Ramos (cell line): Measurements from ENCODE around the gene REG1B.
"Not testable (repeated sequence)": the region's sequence is repeated elsewhere in the genome, so short reads cannot be mapped to it uniquely, and the experiment has no call there.

Experiments
- in situ Hi-C: fragments of 300-500 bp; cut with MboI; formaldehyde crosslinking; loops from one replicate; pipeline ENCODE4 v1.14.3; 2022; ENCODE audit warnings: low sequenced_read_pairs; ENCODE audit not compliant: unreplicated experiment

The REG1B gene

GRCh38 chr2:79085382-79085781 is 2.4 kb downstream of the REG1B start:
- in situ Hi-C loops: no loop called here

DNA sequence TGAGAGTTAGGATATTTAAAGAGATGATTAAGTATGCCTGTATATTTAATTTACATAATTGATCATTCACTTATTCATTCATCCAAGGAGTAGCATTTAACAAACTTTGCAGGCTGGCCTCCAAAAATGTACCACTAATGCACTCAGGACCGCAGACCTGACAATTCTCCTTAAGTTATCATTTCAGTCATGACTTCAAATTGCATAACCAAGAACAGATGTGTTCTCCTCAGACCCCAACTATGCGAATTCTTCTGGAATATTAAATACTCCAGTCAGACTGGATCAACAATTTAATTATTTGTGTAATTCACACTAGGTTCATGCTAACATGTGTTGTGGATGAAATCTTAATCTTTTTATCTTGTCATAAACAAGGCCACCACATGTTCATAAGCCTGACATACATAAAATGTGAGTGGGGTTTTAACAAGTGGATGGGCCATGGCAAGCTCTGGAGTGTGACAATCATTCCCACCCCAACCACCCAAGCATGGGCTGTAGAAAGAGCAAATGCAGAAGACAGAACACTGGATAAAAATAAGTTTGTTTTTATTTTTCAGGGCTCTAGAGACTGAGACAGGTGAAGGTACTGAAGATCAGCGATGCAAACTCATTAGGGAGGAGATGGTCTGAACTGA is 3.2 kb downstream of the REG1B start:
- in situ Hi-C loops: no loop called here

GRCh38 chr2:79083597-79084251 is 4.1 kb downstream of the REG1B start:
- in situ Hi-C loops: no loop called here

DNA sequence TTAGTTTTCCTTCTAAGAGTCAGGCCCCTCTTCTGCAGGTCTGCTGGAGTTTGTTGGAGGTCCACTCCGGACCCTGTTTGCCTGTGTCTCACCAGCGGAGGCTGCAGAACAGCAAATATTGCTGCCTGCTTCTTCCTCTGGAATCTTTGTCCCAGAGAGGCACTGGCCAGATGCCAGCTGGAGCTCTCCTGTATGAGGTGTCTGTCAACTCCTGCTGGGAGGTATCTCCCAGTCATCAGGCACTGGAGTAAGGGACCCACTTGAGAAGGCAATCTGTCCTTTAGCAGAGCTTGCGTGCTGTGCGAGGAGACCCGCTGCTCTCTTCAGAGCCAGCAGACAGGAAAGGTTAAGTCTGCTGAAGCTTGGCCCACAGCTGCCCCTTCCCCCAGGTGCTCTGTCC is 4.8 kb downstream of the REG1B start:
- in situ Hi-C loops: no loop called here

DNA sequence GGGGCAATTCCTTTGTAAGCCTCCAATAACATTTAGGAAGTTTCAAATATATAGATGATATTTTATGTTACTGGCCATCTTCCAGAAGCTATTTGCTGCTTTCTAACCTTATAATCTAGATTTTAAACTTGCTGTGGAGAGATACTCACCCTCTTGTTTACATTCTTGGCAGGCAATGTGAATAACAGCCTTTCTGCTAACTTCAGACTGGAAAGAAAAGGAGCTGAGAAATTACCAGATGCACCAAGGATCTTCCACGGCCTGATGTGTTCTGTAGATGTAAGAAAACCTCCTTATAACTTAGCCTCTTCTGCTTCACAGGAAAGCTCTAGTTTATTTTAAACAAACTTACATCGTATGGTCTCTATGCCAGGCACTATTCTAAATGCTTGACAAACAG is 16.7 kb downstream of the REG1B start:
- in situ Hi-C loops: no loop called here

GRCh38 chr2:79065201-79065600 is 22.6 kb downstream of the REG1B start:
- in situ Hi-C loops: no loop called here

- in situ Hi-C loops: not testable (repeated sequence)
Observed at GRCh38 chr2:79054769-79055168, 33.0 kb downstream of the REG1B start.

DNA sequence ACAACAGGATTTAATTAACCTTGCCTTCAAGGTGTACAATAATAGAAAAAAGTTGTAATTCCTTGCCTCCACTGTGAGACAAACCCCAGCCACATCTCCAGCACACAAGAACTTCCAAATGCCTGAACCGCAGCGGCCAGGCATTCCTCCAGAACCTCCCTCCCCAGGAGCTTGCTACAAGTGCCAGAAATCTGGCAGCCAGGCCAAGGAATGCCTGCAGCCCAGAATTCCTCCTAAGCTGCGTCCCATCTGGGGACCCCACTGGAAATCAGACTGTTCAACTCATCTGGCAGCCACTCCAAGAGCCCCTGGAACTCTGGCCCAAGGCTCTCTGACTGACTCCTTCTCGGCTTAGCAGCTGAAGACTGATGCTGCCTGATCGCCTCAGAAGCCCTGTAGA is 34.3 kb downstream of the REG1B start:
- in situ Hi-C loops: not testable (repeated sequence)

GRCh38 chr2:79041032-79041448 is 46.8 kb downstream of the REG1B start:
- in situ Hi-C loops: no loop called here

GRCh38 chr2:79039944-79040343 is 47.8 kb downstream of the REG1B start:
- in situ Hi-C loops: no loop called here
